NCI-H2081 treated with DMSO at 0.1 percent for 48 hours (cell line): ENCODE measurements around the gene DNAL4.
"Not testable (repeated sequence)": the region's sequence is repeated elsewhere in the genome, so short reads cannot be mapped to it uniquely, and the experiment has no call there.

ENCODE experiments used
- DNase-seq: peaks from one replicate; lab custom pipeline; 2025; lab: John Stamatoyannopoulos, UW

DNAL4 gene

GRCh38 chr22:38827510-38827909, 33.6 kb upstream of the DNAL4 start:
- DNase-seq = no peak

DNA sequence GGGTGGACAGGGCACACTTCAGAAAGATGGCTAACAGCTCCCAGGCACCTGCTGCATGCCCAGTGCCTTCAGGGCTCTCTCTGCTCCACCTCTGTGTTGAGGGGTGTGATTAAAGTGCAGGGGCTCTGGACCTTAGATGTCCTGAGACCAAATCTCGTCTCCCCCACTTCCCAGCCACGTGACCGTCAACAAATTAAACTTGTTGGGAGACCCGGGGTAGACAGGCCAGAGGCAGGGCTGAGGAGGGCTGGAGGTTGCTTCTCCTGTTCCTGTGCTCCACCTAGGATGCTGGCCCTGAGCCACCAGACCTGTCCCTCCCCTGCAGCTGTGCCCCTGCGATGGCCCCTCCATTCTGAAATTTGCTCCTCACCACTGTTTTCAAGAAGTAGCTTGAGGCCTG, 32.9 kb upstream of the DNAL4 start:
- no peak for DNase-seq

- DNase-seq = no peak
Observed at GRCh38 chr22:38826386-38826785, 32.4 kb upstream of the DNAL4 start.

GRCh38 chr22:38824585-38824984, 30.6 kb upstream of the DNAL4 start:
- DNase-seq = no peak

- no peak for DNase-seq
Observed at GRCh38 chr22:38823637-38824036, 29.7 kb upstream of the DNAL4 start.

- DNase-seq = no peak
Observed at GRCh38 chr22:38823076-38823475, 29.1 kb upstream of the DNAL4 start.

DNA sequence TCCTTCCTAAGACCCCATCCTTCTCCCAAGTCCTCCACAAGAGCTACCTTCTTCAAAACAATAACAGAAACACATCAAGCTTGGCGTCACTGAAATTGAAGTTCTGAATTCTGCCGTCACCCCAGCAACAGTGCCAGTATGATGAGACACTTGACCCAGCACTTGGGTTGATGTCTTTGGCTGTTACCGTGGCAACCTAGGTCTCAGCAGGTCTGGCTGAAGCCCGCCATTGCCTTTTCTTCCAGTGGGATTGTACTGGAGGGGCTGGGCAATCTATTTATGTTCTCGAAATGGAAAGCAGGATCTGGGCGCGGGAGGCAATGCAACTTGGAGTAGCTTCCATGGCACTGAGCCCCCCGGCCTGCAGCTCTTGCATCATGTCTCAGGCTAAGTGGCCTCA, 26.1 kb upstream of the DNAL4 start:
- no peak for DNase-seq

DNA sequence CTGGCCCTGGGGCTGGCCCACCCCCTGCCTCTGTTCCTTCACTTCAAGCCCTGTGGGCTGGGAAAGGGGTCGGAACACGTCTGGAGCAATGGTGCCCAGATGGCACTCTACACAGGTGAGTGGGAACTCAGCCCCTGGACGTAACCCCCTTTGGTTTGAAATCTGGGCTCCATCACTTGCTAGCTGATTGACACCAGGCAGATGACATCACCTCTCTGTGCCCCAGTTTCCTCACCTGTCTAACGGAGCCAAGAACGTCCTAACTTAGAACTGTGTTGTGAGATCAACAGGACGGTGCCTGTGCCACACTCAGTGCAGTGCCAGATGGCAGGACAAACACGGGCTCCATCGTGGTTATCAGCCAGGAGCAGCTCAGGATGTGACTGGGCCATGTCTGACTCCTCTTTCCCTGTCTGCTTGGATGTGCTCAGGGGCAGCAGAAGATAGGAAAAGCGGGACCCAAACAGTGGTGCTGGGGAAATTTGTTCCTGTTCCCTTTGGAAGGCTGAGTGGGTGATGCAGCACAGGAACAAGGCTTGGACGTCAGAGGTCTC, 25.5 kb upstream of the DNAL4 start:
- DNase-seq = no peak

DNA sequence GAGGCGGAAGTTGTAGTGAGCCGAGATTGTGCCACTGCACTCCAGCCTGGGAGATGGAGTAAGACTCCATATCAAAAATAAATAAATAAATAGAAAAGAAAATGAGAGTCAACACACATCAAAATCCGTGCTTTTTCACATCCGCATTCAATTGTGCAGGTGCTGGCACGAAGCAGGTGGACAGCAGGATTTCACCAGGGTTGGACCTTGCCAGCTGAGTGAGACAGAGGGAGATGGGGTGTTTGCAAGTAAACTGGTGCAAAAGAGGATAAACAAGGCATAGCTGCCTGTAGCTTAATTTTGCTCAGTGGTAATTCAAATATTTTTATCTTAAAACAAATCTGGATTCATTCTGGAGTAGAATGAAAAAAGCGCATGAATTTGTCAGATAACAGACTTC, 23.3 kb upstream of the DNAL4 start:
- DNase-seq = no peak

- DNase-seq = no peak
Observed at GRCh38 chr22:38815842-38816241, 21.9 kb upstream of the DNAL4 start.

- no peak for DNase-seq
Observed at GRCh38 chr22:38811241-38811640, 17.3 kb upstream of the DNAL4 start.

- not testable (repeated sequence) for DNase-seq
Observed at GRCh38 chr22:38805041-38805593, 11.2 kb upstream of the DNAL4 start.

DNA sequence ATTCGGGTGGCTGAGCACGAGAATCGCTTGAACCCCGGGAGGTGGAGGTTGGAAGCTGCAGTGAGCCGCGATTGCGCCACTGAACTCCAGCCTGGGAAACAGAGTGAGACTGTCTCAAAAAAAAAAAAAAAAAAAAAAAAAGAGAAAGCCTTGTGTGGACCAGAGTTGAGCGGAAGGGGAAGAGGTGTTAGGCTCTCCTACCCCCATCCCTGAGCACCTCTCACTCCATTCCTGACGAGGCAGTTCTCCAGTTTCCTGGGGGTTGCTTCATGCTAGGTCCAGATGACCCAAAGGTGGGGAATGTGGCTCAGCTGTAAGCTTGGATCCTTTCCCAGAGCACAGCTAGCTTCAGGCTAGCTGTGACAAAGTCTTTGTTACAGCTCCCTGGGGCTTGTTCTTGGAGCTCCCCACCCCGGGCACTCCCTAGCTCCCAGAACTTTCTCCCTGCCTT, 8.8 kb upstream of the DNAL4 start:
- no peak for DNase-seq

- no peak for DNase-seq
Observed at GRCh38 chr22:38799265-38800002, 5.5 kb upstream of the DNAL4 start.

DNA sequence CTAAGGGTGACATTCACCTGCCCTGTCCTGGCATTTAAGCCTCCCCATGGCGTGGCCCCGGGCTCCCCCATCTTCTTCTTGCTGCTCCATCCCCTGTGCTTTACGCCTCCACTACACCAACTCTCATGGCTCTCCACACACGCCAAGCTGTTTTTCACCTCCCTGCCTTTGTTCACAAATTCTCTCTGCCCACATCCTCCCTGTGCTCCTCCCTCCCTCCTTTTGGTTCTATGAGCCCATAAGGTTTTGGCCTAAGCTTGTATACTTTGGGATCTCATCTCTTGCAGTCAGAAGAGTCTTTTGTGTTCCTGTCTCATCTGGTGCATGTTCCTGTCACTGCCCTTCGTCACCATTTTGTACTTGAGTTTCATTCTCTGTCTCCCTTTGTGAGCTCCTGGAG, 4.6 kb upstream of the DNAL4 start:
- DNase-seq = no peak

- no peak for DNase-seq
Observed at GRCh38 chr22:38796262-38796957, 2.5 kb upstream of the DNAL4 start.

DNA sequence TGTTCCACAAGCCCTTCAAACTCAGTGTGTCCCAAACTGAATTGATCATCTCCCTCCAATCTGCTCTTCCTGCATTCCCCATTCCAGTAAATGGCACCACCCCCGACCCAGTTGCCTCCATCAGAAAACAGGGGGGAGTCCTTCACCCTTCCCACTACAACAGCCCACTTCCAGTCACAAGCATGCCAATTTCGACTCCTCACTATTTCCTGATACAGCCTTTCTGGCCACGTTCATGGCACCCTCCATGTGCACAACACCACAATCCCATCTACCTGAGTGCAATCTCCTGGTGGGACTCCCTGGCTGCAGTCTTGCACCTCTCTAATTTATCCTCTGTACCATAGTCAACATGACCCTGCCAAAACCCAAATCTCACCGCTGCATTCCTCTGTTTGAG, 1.6 kb upstream of the DNAL4 start:
- DNase-seq = no peak

GRCh38 chr22:38793317-38793716, 626 bp downstream of the DNAL4 start:
- DNase-seq = no peak

DNA sequence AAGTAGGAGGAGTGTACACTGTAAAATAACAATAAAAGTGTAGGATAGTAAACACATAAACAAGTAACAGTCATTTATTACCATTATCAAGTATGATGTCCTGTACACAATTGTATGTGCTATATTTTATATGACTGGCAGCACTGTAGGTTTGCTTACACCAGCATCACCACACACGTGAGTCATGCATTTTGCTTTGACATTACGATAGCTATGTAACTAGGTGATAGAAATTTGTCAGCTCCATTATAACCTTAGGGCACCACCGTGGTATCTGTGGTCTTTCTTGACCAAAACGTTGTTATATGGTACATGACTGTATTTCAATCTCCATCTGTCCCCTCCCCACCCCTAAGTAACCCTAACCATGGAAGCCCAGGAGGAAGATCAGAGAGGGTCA, 1.1 kb downstream of the DNAL4 start:
- no peak for DNase-seq

- no peak for DNase-seq
Observed at GRCh38 chr22:38789606-38790005, 4.3 kb downstream of the DNAL4 start.

- DNase-seq = no peak
Observed at GRCh38 chr22:38788846-38789245, 5.1 kb downstream of the DNAL4 start.

GRCh38 chr22:38788021-38788816, 5.7 kb downstream of the DNAL4 start:
- DNase-seq = no peak
